Chondrocyte (in vitro differentiated cells): ENCODE data around the gene PLEKHD1. TPM values are rescaled to one million over a fixed set of nuclear protein-coding genes. Genes with fewer than 3 reads are reported as not detected.

Experiments used
- DNase-seq: peaks from one replicate; pipeline ENCODE4 v3.0.0; 2021; ENCODE audit warnings: mixed read lengths, low spot score
- H3K27ac Mint-ChIP-seq: one replicate; pipeline ENCODE4 v1.8.0; 2021; ENCODE audit warnings: mild to moderate bottlenecking, moderate library complexity, mixed read lengths; ENCODE audit not compliant: unreplicated experiment
- H3K27me3 Mint-ChIP-seq: 2 replicates; pipeline ENCODE4 v1.8.0; 2021; ENCODE audit warnings: low read depth, mixed read lengths
- H3K36me3 Mint-ChIP-seq: 2 replicates; pipeline ENCODE4 v1.8.0; 2021; ENCODE audit warnings: low read depth, mixed read lengths
- H3K4me1 Mint-ChIP-seq: 2 replicates; pipeline ENCODE4 v1.8.0; 2021; ENCODE audit warnings: low read depth, mild to moderate bottlenecking, mixed read lengths
- H3K4me3 Mint-ChIP-seq: one replicate; pipeline ENCODE4 v1.8.0; 2021; ENCODE audit warnings: mild to moderate bottlenecking, moderate library complexity, mixed read lengths; ENCODE audit not compliant: unreplicated experiment
- H3K9me3 Mint-ChIP-seq: 2 replicates; pipeline ENCODE4 v1.8.0; 2021; ENCODE audit warnings: low read depth, mixed read lengths
- total RNA-seq: library from RNA; stranded (reverse); gene quantifications from 3 replicates; pipeline ENCODE4 v1.2.1, GENCODE V29; 2021
- TF ChIP-seq, protein P1 (sequence below): fragments of 200-600 bp; sonication (generic); IDR thresholded peaks from 2 replicates; pipeline ENCODE4 v1.5.0; 2021; ENCODE audit warnings: antibody characterized with exemption, mild to moderate bottlenecking, moderate library complexity

Gene PLEKHD1
- total RNA-seq, 1 donor from 2014 or later = 0.15 TPM

GRCh38 chr14:69532561-69533340, 48.2 kb downstream of the PLEKHD1 start:
- Mint-ChIP-seq H3K4me1 (no peaks in the 10 kb centered on the region), H3K4me3 (no peak overlapping the region), H3K36me3 (no peaks in the 10 kb centered on the region), H3K27ac (no peak overlapping the region), H3K9me3 (no peaks in the 10 kb centered on the region), H3K27me3 (peaks cover 25% of the 10 kb centered on the region)
- no peak for DNase-seq
- TF ChIP-seq, protein P1, sequence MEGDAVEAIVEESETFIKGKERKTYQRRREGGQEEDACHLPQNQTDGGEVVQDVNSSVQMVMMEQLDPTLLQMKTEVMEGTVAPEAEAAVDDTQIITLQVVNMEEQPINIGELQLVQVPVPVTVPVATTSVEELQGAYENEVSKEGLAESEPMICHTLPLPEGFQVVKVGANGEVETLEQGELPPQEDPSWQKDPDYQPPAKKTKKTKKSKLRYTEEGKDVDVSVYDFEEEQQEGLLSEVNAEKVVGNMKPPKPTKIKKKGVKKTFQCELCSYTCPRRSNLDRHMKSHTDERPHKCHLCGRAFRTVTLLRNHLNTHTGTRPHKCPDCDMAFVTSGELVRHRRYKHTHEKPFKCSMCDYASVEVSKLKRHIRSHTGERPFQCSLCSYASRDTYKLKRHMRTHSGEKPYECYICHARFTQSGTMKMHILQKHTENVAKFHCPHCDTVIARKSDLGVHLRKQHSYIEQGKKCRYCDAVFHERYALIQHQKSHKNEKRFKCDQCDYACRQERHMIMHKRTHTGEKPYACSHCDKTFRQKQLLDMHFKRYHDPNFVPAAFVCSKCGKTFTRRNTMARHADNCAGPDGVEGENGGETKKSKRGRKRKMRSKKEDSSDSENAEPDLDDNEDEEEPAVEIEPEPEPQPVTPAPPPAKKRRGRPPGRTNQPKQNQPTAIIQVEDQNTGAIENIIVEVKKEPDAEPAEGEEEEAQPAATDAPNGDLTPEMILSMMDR = no peak

GRCh38 chr14:69535230-69535848, 50.8 kb downstream of the PLEKHD1 start:
- Mint-ChIP-seq H3K4me1 (no peaks in the 10 kb centered on the region), H3K36me3 (no peaks in the 10 kb centered on the region), H3K4me3 (no peak overlapping the region), H3K27me3 (peaks cover 23% of the 10 kb centered on the region), H3K27ac (no peak overlapping the region), H3K9me3 (no peaks in the 10 kb centered on the region)
- TF ChIP-seq, protein P1 = peak; percentile 85
- no peak for DNase-seq

DNA sequence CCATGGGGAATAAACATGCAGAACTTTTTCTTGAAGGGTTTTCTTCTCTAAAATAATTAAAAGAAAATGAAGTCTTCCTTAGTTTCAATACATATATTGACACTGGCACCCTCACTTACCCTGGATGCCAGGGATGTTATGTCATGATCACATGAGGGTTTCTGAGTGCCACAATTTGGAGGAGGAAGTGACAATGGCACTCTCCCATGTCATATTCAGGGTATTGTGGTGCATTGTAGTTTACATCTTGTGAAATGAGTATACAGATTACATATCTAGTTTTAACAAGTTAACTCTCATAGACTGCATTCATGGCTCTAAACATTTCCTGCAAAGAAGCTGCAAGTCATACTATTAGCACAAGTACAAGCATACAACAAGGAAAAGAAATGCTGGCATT, 52.4 kb downstream of the PLEKHD1 start:
- Mint-ChIP-seq H3K4me3 (no peak overlapping the region), H3K27ac (no peak overlapping the region), H3K4me1 (no peaks in the 10 kb centered on the region), H3K36me3 (no peaks in the 10 kb centered on the region), H3K27me3 (peaks cover 13% of the 10 kb centered on the region), H3K9me3 (no peaks in the 10 kb centered on the region)
- TF ChIP-seq, protein P1 = no peak
- DNase-seq = no peak

DNA sequence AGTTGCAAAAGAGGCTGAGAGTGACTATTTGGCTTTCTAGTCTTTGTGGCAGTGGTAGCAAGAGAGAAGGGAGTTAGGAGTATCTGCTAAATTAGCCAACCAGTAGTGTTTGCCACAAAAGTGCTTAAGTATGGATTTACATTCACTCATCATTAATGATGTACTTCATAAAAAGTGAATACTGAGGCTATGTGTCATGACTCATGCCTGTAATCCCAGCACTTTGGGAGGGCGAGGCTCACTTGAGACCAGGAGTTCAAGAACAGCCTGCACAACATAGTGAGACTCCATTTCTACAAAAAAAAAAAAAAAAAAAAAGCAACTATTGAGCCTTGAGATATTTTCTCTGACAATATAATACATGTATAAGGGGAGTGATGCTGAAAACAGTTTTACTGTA, 53.4 kb downstream of the PLEKHD1 start:
- H3K27me3 Mint-ChIP-seq = peaks cover 9% of the 10 kb centered on the region
- H3K36me3 Mint-ChIP-seq = no peaks in the 10 kb centered on the region
- no peaks in the 10 kb centered on the region for H3K9me3 Mint-ChIP-seq
- no peak overlapping the region for H3K27ac Mint-ChIP-seq
- no peak overlapping the region for H3K4me3 Mint-ChIP-seq
- TF ChIP-seq, protein P1 = no peak
- no peaks in the 10 kb centered on the region for H3K4me1 Mint-ChIP-seq
- no peak for DNase-seq

GRCh38 chr14:69538766-69539165, 54.2 kb downstream of the PLEKHD1 start:
- no peak overlapping the region for H3K4me3 Mint-ChIP-seq
- no peak overlapping the region for H3K27ac Mint-ChIP-seq
- peaks cover 2% of the 10 kb centered on the region for H3K27me3 Mint-ChIP-seq
- DNase-seq = no peak
- TF ChIP-seq, protein P1 = no peak
- H3K4me1 Mint-ChIP-seq = no peaks in the 10 kb centered on the region
- H3K9me3 Mint-ChIP-seq = no peaks in the 10 kb centered on the region
- no peaks in the 10 kb centered on the region for H3K36me3 Mint-ChIP-seq
